Muscle layer of duodenum (tissue), 2 donors: ENCODE measurements around the gene EML5.
"Not testable (repeated sequence)": the region's sequence is repeated elsewhere in the genome, so short reads cannot be mapped to it uniquely, and the experiment has no call there.

Experiments used
- H3K27ac ChIP-seq: one replicate; pipeline ENCODE4 v1.7.0; 2013; ENCODE audit warnings: mild to moderate bottlenecking, low read length
- H3K27me3 ChIP-seq: one replicate; pipeline ENCODE4 v1.7.0; 2013; ENCODE audit warnings: low read depth, mild to moderate bottlenecking, control low read depth, low read length
- H3K36me3 ChIP-seq, 2 donors: one replicate each; pipeline ENCODE4 v1.7.0; 2013; ENCODE audit warnings: low read length in 2 of 2, control low read depth in 1 of 2, mild to moderate bottlenecking in 1 of 2; ENCODE audit not compliant: insufficient read depth in 2 of 2, control insufficient read depth in 1 of 2
- H3K4me1 ChIP-seq, 2 donors: one replicate each; pipeline ENCODE4 v1.7.0; 2013; ENCODE audit warnings: low read length in 2 of 2, mild to moderate bottlenecking in 2 of 2, control low read depth in 1 of 2, moderate library complexity in 1 of 2; ENCODE audit not compliant: insufficient read depth in 2 of 2, control insufficient read depth in 1 of 2
- H3K4me3 ChIP-seq, 2 donors: one replicate each; pipeline ENCODE4 v1.7.0; 2013; ENCODE audit warnings: low read length in 2 of 2, low read depth in 1 of 2, mild to moderate bottlenecking in 1 of 2
- H3K9me3 ChIP-seq, 2 donors: one replicate each; pipeline ENCODE4 v1.7.0; 2013; ENCODE audit warnings: low read length in 2 of 2, control low read depth in 1 of 2, mild to moderate bottlenecking in 1 of 2; ENCODE audit not compliant: control insufficient read depth in 1 of 2
- donor health status: healthy.

Gene EML5

DNA sequence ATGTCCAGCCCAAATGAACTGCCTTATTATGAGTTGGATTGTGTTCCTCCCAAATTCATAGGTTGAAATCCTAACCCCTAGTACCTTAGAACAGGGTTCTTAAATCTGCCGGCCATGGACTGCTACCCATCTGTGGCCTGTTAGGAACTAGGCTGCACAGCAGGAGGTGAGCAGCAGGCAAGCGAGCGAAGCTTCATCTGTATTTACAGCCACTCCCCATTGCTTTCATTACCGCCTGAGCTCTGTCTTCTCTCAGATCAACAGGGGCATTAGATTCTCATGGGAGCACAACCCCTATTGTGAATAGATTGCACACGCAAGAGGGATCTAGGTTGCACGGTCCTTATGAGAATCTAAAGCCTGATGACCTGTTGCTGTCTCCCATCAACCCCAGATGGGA is 9.8 kb upstream of the EML5 start:
- Histone ChIP-seq H3K4me3 (no peak overlapping the region), H3K36me3 (no peaks in the 10 kb centered on the region), H3K4me1 (no peaks in the 10 kb centered on the region), H3K27me3 (no peaks in the 10 kb centered on the region), H3K9me3 (peaks cover 0 to 6% of the 10 kb centered on the region in 2 donors), H3K27ac (no peak overlapping the region)

DNA sequence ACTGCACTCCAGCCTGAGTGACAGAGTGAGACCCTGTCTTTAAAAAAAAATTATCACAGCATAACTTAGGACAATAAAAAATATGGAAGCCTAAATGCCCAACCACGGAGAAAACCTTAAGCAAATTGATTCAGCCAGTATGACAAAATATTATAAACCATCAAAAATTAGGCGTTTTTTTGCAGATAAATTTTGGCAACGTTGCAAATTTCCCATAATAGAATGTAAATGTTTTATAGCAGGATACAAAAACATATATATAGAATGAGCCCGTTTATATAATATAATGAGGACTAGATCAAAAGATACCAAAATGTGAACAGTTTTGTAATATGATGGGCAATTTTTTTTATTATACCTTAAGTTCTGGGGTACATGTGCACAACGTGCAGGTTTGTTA is 6.8 kb upstream of the EML5 start:
- no peak overlapping the region for H3K4me3 ChIP-seq
- H3K9me3 ChIP-seq: peaks cover 0 to 3% of the 10 kb centered on the region in 2 donors
- no peaks in the 10 kb centered on the region for H3K27me3 ChIP-seq
- H3K36me3 ChIP-seq: no peaks in the 10 kb centered on the region
- H3K4me1 ChIP-seq: no peaks in the 10 kb centered on the region
- no peak overlapping the region for H3K27ac ChIP-seq

DNA sequence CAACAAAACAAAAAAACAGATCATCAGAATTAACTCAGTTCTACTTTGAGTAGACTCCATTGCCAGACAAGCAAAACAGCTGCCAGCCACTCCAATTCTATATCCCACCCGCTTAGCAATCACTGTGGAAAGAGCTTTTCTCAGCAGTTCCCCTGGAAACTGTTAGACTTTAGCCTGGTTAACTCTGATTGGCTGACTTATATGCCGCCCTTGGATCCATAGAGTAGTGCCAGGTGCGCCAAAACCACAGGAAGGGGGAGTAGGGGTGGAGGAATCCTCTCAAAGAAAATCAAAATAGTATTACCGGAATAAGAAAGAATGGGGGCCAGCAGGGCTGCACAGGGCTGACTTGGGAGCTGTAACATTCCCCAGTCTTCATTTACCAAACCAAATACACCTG is 5.4 kb upstream of the EML5 start:
- H3K27ac ChIP-seq: no peak overlapping the region
- H3K27me3 ChIP-seq: no peaks in the 10 kb centered on the region
- no peak overlapping the region for H3K4me3 ChIP-seq
- no peaks in the 10 kb centered on the region for H3K36me3 ChIP-seq
- H3K9me3 ChIP-seq: no peaks in the 10 kb centered on the region
- peaks cover 0 to 4% of the 10 kb centered on the region in 2 donors for H3K4me1 ChIP-seq

DNA sequence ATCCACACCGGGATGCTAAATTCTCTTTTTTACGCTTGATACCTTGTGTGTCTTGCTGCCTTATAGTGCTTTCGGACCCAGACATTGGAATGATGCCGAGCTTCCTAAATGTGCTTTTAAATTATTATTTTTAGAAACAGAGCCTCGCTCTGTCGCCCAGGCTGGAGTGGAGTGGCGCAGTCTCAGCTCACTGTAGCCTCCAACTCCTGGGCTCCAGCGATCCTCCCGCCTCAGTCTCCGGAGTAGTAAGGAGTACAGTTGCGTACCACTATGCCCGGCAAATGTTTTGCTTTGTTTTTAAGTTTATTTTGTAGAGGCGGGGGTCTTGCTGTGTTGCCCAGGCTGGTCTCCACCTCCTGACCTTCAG is 489 bp upstream of the EML5 start:
- Histone ChIP-seq H3K4me1 (peaks cover 0 to 5% of the 10 kb centered on the region in 2 donors), H3K27ac (no peak overlapping the region), H3K9me3 (no peaks in the 10 kb centered on the region), H3K27me3 (no peaks in the 10 kb centered on the region), H3K36me3 (no peaks in the 10 kb centered on the region), H3K4me3 (peak overlapping the region; percentile 52 to 78)

DNA sequence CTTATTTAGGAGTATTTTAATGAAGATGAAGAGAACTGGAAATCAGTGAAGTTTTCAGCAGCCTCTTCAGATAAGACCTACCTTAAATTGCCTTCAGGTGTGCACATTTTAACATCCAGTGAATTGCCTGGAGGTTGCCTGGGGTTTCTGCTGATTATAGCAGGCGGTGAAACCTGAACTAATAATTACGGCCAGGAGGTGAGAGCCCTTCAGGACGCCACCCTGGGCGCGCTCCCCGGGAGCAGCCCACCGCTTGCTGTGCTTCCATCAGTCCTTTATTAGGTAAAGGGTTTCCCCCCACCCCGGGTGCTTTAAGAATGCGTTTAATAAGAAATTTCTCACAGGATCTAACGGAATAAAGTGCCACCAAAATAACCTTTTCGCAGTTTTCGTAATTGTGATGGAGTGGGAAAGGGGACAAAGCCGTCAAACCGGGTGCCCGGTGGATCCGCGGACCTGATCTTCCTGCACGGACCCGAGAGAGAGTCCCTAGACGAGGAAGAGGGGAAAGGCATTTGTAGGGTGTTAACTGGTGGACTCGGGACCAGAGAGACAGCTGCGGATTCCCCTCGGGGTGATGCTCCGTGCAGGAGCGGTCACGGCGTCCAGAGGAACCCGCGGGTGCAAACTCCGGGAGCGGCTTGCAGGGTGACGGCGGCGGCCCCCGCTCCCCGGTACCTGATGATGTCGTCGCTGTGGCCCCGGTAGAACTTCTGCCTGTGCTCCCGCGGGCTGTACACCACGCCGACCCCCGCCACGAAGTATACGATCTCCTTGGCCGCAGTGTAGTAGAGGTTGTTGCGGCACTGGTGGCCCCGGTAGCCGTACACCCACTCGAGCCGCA is 902 bp downstream of the EML5 start:
- peaks cover 0 to 5% of the 10 kb centered on the region in 2 donors for H3K4me1 ChIP-seq
- H3K27ac ChIP-seq: no peak overlapping the region
- no peaks in the 10 kb centered on the region for H3K27me3 ChIP-seq
- no peaks in the 10 kb centered on the region for H3K36me3 ChIP-seq
- peak overlapping the region; percentile 59 to 78 for H3K4me3 ChIP-seq
- H3K9me3 ChIP-seq: no peaks in the 10 kb centered on the region

DNA sequence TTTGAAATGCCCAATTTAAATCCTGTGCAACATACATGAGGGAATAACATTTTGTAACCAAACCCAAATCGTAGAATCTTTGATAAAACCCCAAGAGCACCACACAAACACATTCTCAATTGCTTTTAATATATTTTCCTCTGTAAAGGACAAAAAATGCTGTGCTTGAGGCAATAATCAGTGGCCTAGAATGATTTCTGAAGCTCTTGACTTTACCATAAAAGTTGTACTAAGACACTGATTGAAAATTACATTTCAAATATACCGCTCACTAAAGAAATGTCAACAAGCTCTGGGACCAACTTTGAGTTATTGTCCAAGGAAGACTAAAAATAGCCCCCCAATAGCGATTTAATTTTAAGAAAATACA is 1.5 kb downstream of the EML5 start:
- no peaks in the 10 kb centered on the region for H3K27me3 ChIP-seq
- no peaks in the 10 kb centered on the region for H3K9me3 ChIP-seq
- H3K36me3 ChIP-seq: no peaks in the 10 kb centered on the region
- H3K4me3 ChIP-seq: no peak overlapping the region
- H3K27ac ChIP-seq: no peak overlapping the region
- H3K4me1 ChIP-seq: peaks cover 0 to 5% of the 10 kb centered on the region in 2 donors

DNA sequence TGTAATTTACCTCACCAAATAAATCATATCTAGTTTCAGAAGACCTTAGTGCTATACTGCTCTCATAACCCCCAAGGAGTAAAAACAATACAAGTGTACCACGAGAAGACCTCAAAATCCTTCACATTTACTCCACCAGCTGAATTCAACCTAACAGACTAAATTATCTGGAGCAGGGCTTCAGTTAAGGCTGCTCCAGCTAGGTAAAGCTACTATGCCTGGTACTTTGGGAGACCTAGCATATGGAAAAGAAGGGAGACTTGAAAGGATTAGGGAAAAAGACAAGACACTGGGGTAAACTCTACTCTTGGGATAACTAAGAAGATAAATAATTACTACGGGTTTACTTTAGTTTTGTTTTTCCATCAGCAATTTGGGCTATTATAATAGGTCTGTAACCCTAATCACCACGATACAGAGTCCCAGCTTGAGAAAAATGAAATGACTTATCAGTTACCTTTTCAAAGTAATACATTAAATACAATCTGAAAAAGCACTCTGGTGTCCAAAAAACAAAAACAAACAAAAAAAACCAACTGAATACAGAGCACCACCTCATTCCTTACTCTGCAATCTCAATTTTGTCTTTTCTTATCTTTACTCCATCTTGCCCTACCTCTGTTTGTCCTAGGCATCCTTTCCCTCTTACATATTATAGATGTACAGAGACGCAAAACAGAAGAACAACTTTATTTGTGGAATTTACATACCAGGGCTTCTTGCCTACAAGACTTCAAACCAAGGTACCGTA is 2.1 kb downstream of the EML5 start:
- H3K27ac ChIP-seq: no peak overlapping the region
- H3K4me1 ChIP-seq: peaks cover 0 to 5% of the 10 kb centered on the region in 2 donors
- H3K9me3 ChIP-seq: no peaks in the 10 kb centered on the region
- no peaks in the 10 kb centered on the region for H3K27me3 ChIP-seq
- H3K36me3 ChIP-seq: no peaks in the 10 kb centered on the region
- H3K4me3 ChIP-seq: no peak overlapping the region

DNA sequence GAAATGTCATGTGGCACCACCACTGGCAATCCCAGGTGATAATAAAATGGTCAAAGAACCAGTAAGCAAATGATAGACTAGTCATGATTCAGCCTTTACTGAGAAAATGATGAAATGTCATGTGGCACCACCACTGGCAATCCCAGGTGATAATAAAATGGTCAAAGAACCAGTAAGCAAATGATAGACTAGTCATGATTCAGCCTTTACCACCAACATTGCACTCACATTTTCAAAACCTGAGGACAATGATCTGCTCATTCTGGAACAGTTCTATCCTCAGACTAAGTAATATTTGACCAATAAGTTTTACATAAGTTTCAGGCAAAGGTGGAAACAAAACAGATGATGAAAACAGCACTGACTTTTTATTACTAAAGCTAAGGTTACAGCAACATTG is 3.2 kb downstream of the EML5 start:
- not testable (repeated sequence) for H3K27ac ChIP-seq, H3K4me3 ChIP-seq, H3K27me3 ChIP-seq, H3K4me1 ChIP-seq, H3K9me3 ChIP-seq, H3K36me3 ChIP-seq

DNA sequence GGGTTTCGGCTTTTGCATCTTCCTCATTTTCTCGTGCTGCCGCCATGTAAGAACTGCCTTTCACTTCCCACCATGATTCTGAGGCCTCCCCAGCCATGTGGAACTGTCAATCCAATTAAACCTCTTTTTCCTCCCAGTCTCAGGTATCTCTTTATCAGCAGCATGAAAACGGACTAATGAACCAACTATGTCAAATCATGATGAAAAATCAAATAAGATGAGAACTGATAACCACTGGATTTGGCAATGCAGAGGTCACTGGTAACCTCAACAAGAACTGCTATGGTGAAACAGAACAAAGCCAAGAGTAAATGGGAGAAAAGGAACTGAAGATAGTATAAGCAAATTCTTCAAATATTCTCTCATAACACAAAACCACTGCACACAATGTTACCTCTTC is 6.0 kb downstream of the EML5 start:
- Histone ChIP-seq H3K27ac (no peak overlapping the region), H3K4me1 (no peaks in the 10 kb centered on the region), H3K4me3 (no peak overlapping the region), H3K36me3 (no peaks in the 10 kb centered on the region), H3K27me3 (no peaks in the 10 kb centered on the region), H3K9me3 (no peaks in the 10 kb centered on the region)

DNA sequence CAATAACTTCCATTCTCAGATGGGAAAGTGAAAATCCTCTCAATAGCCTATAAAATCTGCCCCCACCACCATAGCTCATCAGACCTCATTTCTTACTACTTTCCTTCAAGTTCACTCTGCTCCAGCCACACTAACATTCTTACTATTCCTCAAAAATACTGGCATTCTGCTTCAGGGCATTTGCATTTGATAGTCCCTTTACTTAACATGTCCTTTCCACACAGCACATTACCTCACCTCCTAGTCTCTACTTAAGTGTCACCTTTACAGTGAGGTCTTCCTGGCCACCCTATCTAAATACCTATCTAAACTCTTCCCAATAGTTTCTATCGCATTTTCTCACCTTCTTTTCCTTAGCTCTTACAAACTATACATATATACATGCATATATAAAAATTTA is 6.8 kb downstream of the EML5 start:
- Histone ChIP-seq H3K4me1 (no peaks in the 10 kb centered on the region), H3K36me3 (no peaks in the 10 kb centered on the region), H3K9me3 (no peaks in the 10 kb centered on the region), H3K4me3 (no peak overlapping the region), H3K27ac (no peak overlapping the region), H3K27me3 (no peaks in the 10 kb centered on the region)

DNA sequence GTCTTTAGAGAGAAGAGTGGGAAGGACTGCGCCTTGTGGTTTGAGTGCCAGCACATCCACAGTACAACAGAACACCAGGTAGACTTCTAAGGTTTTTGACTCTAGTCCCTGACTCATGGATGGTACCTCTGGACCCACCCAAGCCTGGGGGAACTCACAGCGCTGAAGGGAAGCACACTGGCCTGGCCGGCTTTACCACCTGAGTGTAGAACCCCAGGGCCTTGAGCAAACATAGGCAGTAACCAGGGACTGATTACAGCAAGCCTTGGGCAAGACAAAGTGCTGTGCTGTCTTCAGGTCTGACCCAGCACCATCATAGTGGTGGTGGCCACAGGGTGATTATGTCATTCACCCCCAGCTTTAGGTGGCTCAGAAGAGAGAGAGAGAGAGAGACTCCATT is 17.2 kb downstream of the EML5 start:
- Histone ChIP-seq H3K27ac (no peak overlapping the region), H3K9me3 (no peaks in the 10 kb centered on the region), H3K27me3 (no peaks in the 10 kb centered on the region)

More for the DNA sequence above, 17.2 kb downstream of the EML5 start:
- Histone ChIP-seq H3K4me3 (no peak overlapping the region), H3K4me1 (no peaks in the 10 kb centered on the region), H3K36me3 (no peaks in the 10 kb centered on the region)
